Smooth muscle cell (in vitro differentiated cells): ENCODE results near the gene POLR2A. TPM values are rescaled to one million over a fixed set of nuclear protein-coding genes. Genes with fewer than 3 reads are reported as not detected.

Experiments
- DNase-seq: peaks from one replicate; lab custom pipeline; 2025; ENCODE audit not compliant: unreplicated experiment; lab: John Stamatoyannopoulos, UW
- H2AFZ ChIP-seq: fragments of 200-600 bp; sonication (generic); 2 replicates; pipeline ENCODE4 v1.6.0; 2016; ENCODE audit warnings: antibody characterized with exemption, low read depth, mild to moderate bottlenecking
- H3F3A ChIP-seq: fragments of 200-600 bp; sonication (generic); 2 replicates; pipeline ENCODE4 v1.6.0; 2017; ENCODE audit warnings: antibody characterized with exemption, low read depth
- H3K27ac ChIP-seq: fragments of 200-600 bp; sonication (generic); 2 replicates; pipeline ENCODE4 v1.5.1; 2016; ENCODE audit warnings: low read depth, mild to moderate bottlenecking
- H3K27me3 ChIP-seq: fragments of 200-600 bp; sonication (generic); 2 replicates; pipeline ENCODE4 v1.6.1; 2016; ENCODE audit warnings: low read depth, mild to moderate bottlenecking
- H3K36me3 ChIP-seq: fragments of 200-600 bp; sonication (generic); 2 replicates; pipeline ENCODE4 v1.5.1; 2016; ENCODE audit warnings: low read depth
- H3K4me1 ChIP-seq: fragments of 200-600 bp; sonication (generic); 2 replicates; pipeline ENCODE4 v1.5.1; 2016; ENCODE audit warnings: low read depth
- H3K4me2 ChIP-seq: fragments of 200-600 bp; sonication (generic); 2 replicates; pipeline ENCODE4 v1.6.0; 2016; ENCODE audit warnings: mild to moderate bottlenecking
- H3K4me3 ChIP-seq: fragments of 200-600 bp; sonication (generic); 2 replicates; pipeline ENCODE4 v1.5.1; 2016; ENCODE audit warnings: mild to moderate bottlenecking
- H3K79me2 ChIP-seq: fragments of 200-600 bp; sonication (generic); 2 replicates; pipeline ENCODE4 v1.6.0; 2016; ENCODE audit warnings: low read depth, mild to moderate bottlenecking
- H3K9ac ChIP-seq: fragments of 200-600 bp; sonication (generic); 2 replicates; pipeline ENCODE4 v1.6.0; 2016; ENCODE audit warnings: low read depth
- H3K9me3 ChIP-seq: fragments of 200-600 bp; sonication (generic); replicated peaks from 2 replicates; pipeline ENCODE4 v1.5.1; 2016; ENCODE audit warnings: low read depth
- H4K20me1 ChIP-seq: fragments of 200-600 bp; sonication (generic); 2 replicates; pipeline ENCODE4 v1.6.0; 2016; ENCODE audit warnings: low read depth
- WGBS: methylation state at CpG from one replicate; pipeline ENCODE4 v1.1.7; 2016; ENCODE audit warnings: low lambda C conversion rate; 5-methylcytosine and 5-hydroxymethylcytosine counted together
- polyA plus RNA-seq: library from polyadenylated mRNA; unstranded; fragments of >200 nt; fragmentation: Nextera tagmentation; extraction: Ambion mirVana; gene quantifications from 2 replicates; pipeline ENCODE4 v1.2.1, GENCODE V29; 2016
- total RNA-seq: library from RNA; depleted of rRNA; stranded (reverse); fragments of >200 nt; gene quantifications from 2 replicates; pipeline ENCODE4 v1.2.3, GENCODE V29; 2014
- TF ChIP-seq, protein P1 (sequence below): fragments of 200-600 bp; sonication (generic); IDR thresholded peaks from 2 replicates; pipeline ENCODE4 v1.5.1; 2017; ENCODE audit warnings: borderline replicate concordance, mild to moderate bottlenecking, antibody characterized with exemption; ENCODE audit not compliant: insufficient read depth, poor library complexity, severe bottlenecking

POLR2A gene
- total and polyA plus RNA-seq, 2 experiments from 2014 or later, result 72.0 to 80.2 TPM

DNA sequence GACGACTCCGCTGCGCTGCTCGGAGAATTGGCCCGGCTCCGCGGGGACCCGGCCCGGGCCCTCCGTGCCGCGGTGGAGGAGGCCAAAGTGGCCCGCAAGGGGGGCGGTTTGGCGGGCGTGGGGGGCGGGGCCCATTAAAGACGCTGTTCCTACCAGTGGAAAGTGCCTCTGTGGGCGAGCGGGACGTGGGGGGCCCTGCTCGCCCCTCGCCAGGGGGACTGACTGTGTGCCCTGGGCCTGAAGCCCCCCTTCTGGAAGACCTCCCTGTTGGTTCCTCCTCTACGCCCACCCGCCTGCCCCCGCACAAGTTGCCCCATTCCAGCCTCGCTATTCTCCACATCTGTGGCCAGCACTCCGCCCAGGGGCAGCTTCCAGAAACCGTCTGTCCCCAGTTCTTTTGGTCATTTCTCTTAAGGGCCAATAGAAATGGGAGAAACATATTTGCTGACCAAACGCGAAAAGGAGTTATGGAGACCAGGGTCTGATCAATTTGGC is 46.8 kb upstream of the POLR2A start:
- Histone ChIP-seq H4K20me1 (peaks cover 12% of the 10 kb centered on the region), H3K36me3 (no peaks in the 10 kb centered on the region), H3K4me3 (peak overlapping the region; percentile 61), H3K9me3 (no peaks in the 10 kb centered on the region), H3K4me1 (peaks cover 22% of the 10 kb centered on the region), H3K27me3 (no peaks in the 10 kb centered on the region), H3K27ac (no peak overlapping the region), H3K79me2 (no peaks in the 10 kb centered on the region), H3K4me2 (peak overlapping the region; percentile 88), H3K9ac (no peak overlapping the region), H2AFZ (no peak overlapping the region), H3F3A (peaks cover 16% of the 10 kb centered on the region)
- TF ChIP-seq, protein P1, sequence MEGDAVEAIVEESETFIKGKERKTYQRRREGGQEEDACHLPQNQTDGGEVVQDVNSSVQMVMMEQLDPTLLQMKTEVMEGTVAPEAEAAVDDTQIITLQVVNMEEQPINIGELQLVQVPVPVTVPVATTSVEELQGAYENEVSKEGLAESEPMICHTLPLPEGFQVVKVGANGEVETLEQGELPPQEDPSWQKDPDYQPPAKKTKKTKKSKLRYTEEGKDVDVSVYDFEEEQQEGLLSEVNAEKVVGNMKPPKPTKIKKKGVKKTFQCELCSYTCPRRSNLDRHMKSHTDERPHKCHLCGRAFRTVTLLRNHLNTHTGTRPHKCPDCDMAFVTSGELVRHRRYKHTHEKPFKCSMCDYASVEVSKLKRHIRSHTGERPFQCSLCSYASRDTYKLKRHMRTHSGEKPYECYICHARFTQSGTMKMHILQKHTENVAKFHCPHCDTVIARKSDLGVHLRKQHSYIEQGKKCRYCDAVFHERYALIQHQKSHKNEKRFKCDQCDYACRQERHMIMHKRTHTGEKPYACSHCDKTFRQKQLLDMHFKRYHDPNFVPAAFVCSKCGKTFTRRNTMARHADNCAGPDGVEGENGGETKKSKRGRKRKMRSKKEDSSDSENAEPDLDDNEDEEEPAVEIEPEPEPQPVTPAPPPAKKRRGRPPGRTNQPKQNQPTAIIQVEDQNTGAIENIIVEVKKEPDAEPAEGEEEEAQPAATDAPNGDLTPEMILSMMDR, result no peak
- no peak for DNase-seq
- WGBS, result 13% methylated on average over 27 of the region's 31 CpGs

DNA sequence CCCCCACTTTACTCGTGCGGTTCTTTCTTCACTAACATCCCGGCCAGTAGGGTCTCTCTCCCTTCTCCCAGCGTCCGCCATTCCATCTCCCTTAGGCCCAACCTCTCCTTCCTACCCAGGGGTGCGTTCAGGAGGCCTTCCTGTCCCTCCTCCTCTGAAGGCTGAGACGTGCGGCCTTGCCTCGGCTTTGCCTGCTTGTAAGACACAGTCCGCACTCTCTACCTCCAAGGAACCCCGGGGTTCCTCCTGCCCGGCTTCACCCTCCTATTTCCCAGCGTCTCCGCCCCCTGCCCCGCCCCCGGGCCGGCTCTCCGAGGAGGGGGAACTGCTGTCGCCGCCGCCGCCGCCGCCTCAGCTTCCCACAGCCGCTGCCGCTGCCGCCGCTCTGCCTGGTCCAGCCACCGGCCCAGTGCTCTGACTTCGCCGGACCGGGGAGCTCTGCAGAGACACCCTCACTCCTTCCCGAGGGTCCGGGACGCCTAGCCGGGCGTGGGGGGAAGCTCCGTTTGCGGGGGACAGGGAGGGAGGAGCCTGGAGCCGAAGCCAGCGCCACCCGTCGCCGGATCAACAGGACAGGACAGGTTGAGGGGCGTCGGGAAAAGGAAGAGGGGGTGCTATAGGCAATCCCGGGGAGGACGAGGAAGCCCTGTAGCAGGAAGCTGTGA is 46.1 kb upstream of the POLR2A start:
- Histone ChIP-seq H3K79me2 (no peaks in the 10 kb centered on the region), H3K4me2 (peak overlapping the region; percentile 88), H3K9me3 (no peaks in the 10 kb centered on the region), H3K9ac (peak overlapping the region; percentile 45), H3K27ac (no peak overlapping the region), H3K4me1 (peaks cover 22% of the 10 kb centered on the region), H3F3A (peaks cover 16% of the 10 kb centered on the region), H4K20me1 (peaks cover 12% of the 10 kb centered on the region), H3K27me3 (no peaks in the 10 kb centered on the region), H3K4me3 (peak overlapping the region; percentile 61), H3K36me3 (no peaks in the 10 kb centered on the region), H2AFZ (no peak overlapping the region)
- 3% methylated on average over 43 of the region's 48 CpGs for WGBS
- TF ChIP-seq, protein P1, result no peak
- no peak for DNase-seq

DNA sequence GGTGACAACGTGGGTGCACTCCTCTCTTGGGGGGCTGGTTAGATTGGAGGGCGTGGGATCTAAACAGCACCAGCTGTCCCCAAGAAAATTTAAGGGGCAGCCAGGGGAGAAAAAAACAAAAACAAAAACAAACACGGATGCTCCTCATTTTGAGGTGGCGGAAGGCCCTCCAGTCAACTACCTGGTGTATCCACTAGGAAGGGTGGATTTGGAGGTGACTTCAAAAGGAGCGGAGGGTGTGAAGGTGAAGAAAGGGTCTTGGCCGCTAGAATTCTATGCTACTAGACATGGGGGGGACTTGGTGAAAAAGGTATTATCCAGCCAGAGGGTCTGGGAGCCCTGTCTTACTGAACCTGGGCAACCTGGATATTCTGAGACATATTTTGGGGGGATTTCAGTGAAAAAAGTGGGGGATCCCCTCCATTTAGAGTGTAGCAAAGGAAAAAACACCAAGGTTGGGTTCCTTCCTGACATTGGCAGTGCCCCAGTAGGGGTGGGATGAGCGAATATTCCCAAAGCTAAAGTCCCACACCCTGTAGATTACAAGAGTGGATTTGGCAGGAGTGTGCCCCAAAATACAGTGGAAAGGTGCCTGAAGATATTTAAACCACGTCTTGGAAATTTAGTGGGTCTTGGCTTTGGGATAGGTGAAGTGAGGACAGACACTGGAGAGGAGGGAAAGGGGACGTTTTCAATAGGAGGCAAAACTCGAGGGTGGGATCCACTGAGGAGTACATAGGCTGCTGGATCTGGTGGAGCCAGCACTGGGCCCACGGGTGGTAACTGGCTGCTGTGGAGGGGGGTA is 45.3 kb upstream of the POLR2A start:
- 33% methylated on average over 11 of the region's 11 CpGs for WGBS
- H2AFZ ChIP-seq, result no peak overlapping the region
- peaks cover 16% of the 10 kb centered on the region for H3F3A ChIP-seq
- no peaks in the 10 kb centered on the region for H3K9me3 ChIP-seq
- peaks cover 22% of the 10 kb centered on the region for H3K4me1 ChIP-seq
- DNase-seq, result no peak
- peak overlapping the region; percentile 88 for H3K4me2 ChIP-seq
- H4K20me1 ChIP-seq, result peaks cover 12% of the 10 kb centered on the region
- no peaks in the 10 kb centered on the region for H3K27me3 ChIP-seq
- no peaks in the 10 kb centered on the region for H3K36me3 ChIP-seq
- TF ChIP-seq, protein P1, result no peak
- no peaks in the 10 kb centered on the region for H3K79me2 ChIP-seq
- H3K4me3 ChIP-seq, result peak overlapping the region; percentile 61
- no peak overlapping the region for H3K27ac ChIP-seq
- peak overlapping the region; percentile 45 for H3K9ac ChIP-seq
